DMS79 treated with DMSO at 0.1 percent for 48 hours (cell line): ENCODE data around the gene DYRK1A.

Experiments
- DNase-seq: peaks from one replicate; lab custom pipeline; 2025; lab: John Stamatoyannopoulos, UW

The DYRK1A gene

GRCh38 chr21:37419228-37419906 is 52.8 kb downstream of the DYRK1A start:
- no peak for DNase-seq

GRCh38 chr21:37421306-37421705 is 54.7 kb downstream of the DYRK1A start:
- no peak for DNase-seq

- no peak for DNase-seq
Observed at GRCh38 chr21:37422382-37422781, 55.8 kb downstream of the DYRK1A start.

GRCh38 chr21:37423103-37423502 is 56.5 kb downstream of the DYRK1A start:
- DNase-seq, result no peak

GRCh38 chr21:37424396-37424795 is 57.8 kb downstream of the DYRK1A start:
- DNase-seq, result no peak

- no peak for DNase-seq
Observed at GRCh38 chr21:37425001-37425400, 58.4 kb downstream of the DYRK1A start.

GRCh38 chr21:37425684-37426083 is 59.1 kb downstream of the DYRK1A start:
- no peak for DNase-seq

- no peak for DNase-seq
Observed at GRCh38 chr21:37427221-37427620, 60.6 kb downstream of the DYRK1A start.

- DNase-seq, result no peak
Observed at GRCh38 chr21:37429356-37429755, 62.8 kb downstream of the DYRK1A start.

GRCh38 chr21:37430184-37430821 is 63.7 kb downstream of the DYRK1A start:
- no peak for DNase-seq

GRCh38 chr21:37431243-37431642 is 64.7 kb downstream of the DYRK1A start:
- no peak for DNase-seq

- DNase-seq, result no peak
Observed at GRCh38 chr21:37432710-37433455, 66.3 kb downstream of the DYRK1A start.

GRCh38 chr21:37433456-37433840 is 66.9 kb downstream of the DYRK1A start:
- no peak for DNase-seq

- no peak for DNase-seq
Observed at GRCh38 chr21:37435120-37435519, 68.5 kb downstream of the DYRK1A start.

GRCh38 chr21:37435711-37436110 is 69.1 kb downstream of the DYRK1A start:
- DNase-seq, result no peak

- no peak for DNase-seq
Observed at GRCh38 chr21:37436174-37436573, 69.6 kb downstream of the DYRK1A start.

- DNase-seq, result no peak
Observed at GRCh38 chr21:37437376-37438080, 71.0 kb downstream of the DYRK1A start.

GRCh38 chr21:37443683-37444082 is 77.1 kb downstream of the DYRK1A start:
- no peak for DNase-seq

GRCh38 chr21:37445228-37445627 is 78.7 kb downstream of the DYRK1A start:
- no peak for DNase-seq

GRCh38 chr21:37446552-37446951 is 80.0 kb downstream of the DYRK1A start:
- no peak for DNase-seq

GRCh38 chr21:37447288-37447936 is 80.8 kb downstream of the DYRK1A start:
- DNase-seq, result no peak

- DNase-seq, result no peak
Observed at GRCh38 chr21:37449302-37449937, 82.8 kb downstream of the DYRK1A start.
